Activated CD4-positive, alpha-beta T cell treated with anti-CD3 and anti-CD28 coated beads, Interleukin-2, amount 10 ng/mL, durations not matched to agents 7 days and 5 days (primary cell): ENCODE measurements around the gene RNGTT. TPM values are rescaled to one million over a fixed set of nuclear protein-coding genes. Genes with fewer than 3 reads are reported as not detected.

Experiments
- CTCF ChIA-PET: fragments of 350-600 bp; sonication (Branson Sonifier 250); formaldehyde crosslinking; loops from one replicate; lab custom pipeline; 2021; ENCODE audit warnings: antibody characterized with exemption; lab: Charles Lee
- POLR2A ChIA-PET: fragments of 350-600 bp; sonication (Branson Sonifier 250); formaldehyde crosslinking; loops from one replicate; lab custom pipeline; 2021; ENCODE audit warnings: antibody characterized with exemption; lab: Charles Lee
- DNase-seq: peaks from one replicate; pipeline ENCODE4 v3.0.0-alpha.2; 2020
- H3K27ac Mint-ChIP-seq: one replicate; pipeline ENCODE4 v1.8.0; 2021; ENCODE audit warnings: mild to moderate bottlenecking, moderate library complexity, mixed read lengths
- H3K27me3 Mint-ChIP-seq: one replicate; pipeline ENCODE4 v1.8.0; 2021; ENCODE audit warnings: mixed read lengths
- H3K36me3 Mint-ChIP-seq: one replicate; pipeline ENCODE4 v1.8.0; 2021; ENCODE audit warnings: low read depth, mixed read lengths
- H3K4me1 Mint-ChIP-seq: one replicate; pipeline ENCODE4 v1.8.0; 2021; ENCODE audit warnings: mixed read lengths
- H3K4me3 Mint-ChIP-seq: one replicate; pipeline ENCODE4 v1.8.0; 2021; ENCODE audit warnings: mild to moderate bottlenecking, moderate library complexity, mixed read lengths
- H3K9me3 Mint-ChIP-seq: one replicate; pipeline ENCODE4 v1.8.0; 2021; ENCODE audit warnings: mixed read lengths
- total RNA-seq, 2 experiments: library from RNA; stranded (reverse); gene quantifications; one replicate each; pipeline ENCODE4 v1.2.3, GENCODE V29; 2021

The RNGTT gene
- total RNA-seq, 2 experiments from 2014 or later, result 18.9 to 21.3 TPM

GRCh38 chr6:88708197-88708744, 255.1 kb downstream of the RNGTT start:
- Mint-ChIP-seq H3K27me3 (no peaks in the 10 kb centered on the region), H3K4me1 (peaks cover 3% of the 10 kb centered on the region), H3K4me3 (no peak overlapping the region), H3K36me3 (peaks cover 2% of the 10 kb centered on the region), H3K27ac (no peak overlapping the region), H3K9me3 (peaks cover under 1% of the 10 kb centered on the region)
- CTCF ChIA-PET, result interaction anchor here (0.6 kb wide), 1 partner anchor 18 kb away, joined by 3 read pairs; no protein-coding TSS in a partner anchor
- POLR2A ChIA-PET, result no interaction called here
- DNase-seq, result no peak

GRCh38 chr6:88705601-88706000, 257.8 kb downstream of the RNGTT start:
- Mint-ChIP-seq H3K9me3 (peaks cover 3% of the 10 kb centered on the region), H3K4me3 (no peak overlapping the region), H3K36me3 (peaks cover 6% of the 10 kb centered on the region), H3K4me1 (peaks cover 3% of the 10 kb centered on the region), H3K27me3 (no peaks in the 10 kb centered on the region), H3K27ac (no peak overlapping the region)
- ChIA-PET CTCF (interaction anchor here (0.5 kb wide), 1 partner anchor 130 kb away, joined by 3 read pairs; no protein-coding TSS in a partner anchor), POLR2A (no interaction called here)
- DNase-seq, result no peak

- Mint-ChIP-seq H3K27ac (no peak overlapping the region), H3K4me1 (peaks cover 3% of the 10 kb centered on the region), H3K36me3 (peaks cover 6% of the 10 kb centered on the region), H3K27me3 (no peaks in the 10 kb centered on the region), H3K9me3 (peaks cover 3% of the 10 kb centered on the region), H3K4me3 (no peak overlapping the region)
- DNase-seq, result no peak
- POLR2A ChIA-PET, result no interaction called here
- CTCF ChIA-PET, result no interaction called here
Observed at GRCh38 chr6:88704980-88705379, 258.4 kb downstream of the RNGTT start.

- H3K9me3 Mint-ChIP-seq, result peaks cover 3% of the 10 kb centered on the region
- no peaks in the 10 kb centered on the region for H3K27me3 Mint-ChIP-seq
- ChIA-PET POLR2A (no interaction called here), CTCF (no interaction called here)
- H3K4me3 Mint-ChIP-seq, result no peak overlapping the region
- H3K4me1 Mint-ChIP-seq, result peaks cover 6% of the 10 kb centered on the region
- DNase-seq, result no peak
- H3K27ac Mint-ChIP-seq, result no peak overlapping the region
- peaks cover 6% of the 10 kb centered on the region for H3K36me3 Mint-ChIP-seq
Observed at GRCh38 chr6:88702956-88703556, 260.4 kb downstream of the RNGTT start.

GRCh38 chr6:88698661-88699060, 264.8 kb downstream of the RNGTT start:
- Mint-ChIP-seq H3K27me3 (no peaks in the 10 kb centered on the region), H3K4me1 (peaks cover 2% of the 10 kb centered on the region), H3K36me3 (peaks cover 12% of the 10 kb centered on the region), H3K9me3 (peaks cover 9% of the 10 kb centered on the region), H3K4me3 (no peak overlapping the region), H3K27ac (no peak overlapping the region)
- ChIA-PET POLR2A (no interaction called here), CTCF (no interaction called here)
- no peak for DNase-seq

- no peak overlapping the region for H3K27ac Mint-ChIP-seq
- no peak overlapping the region for H3K4me3 Mint-ChIP-seq
- peaks cover 9% of the 10 kb centered on the region for H3K9me3 Mint-ChIP-seq
- POLR2A ChIA-PET, result no interaction called here
- CTCF ChIA-PET, result no interaction called here
- peaks cover 15% of the 10 kb centered on the region for H3K36me3 Mint-ChIP-seq
- H3K4me1 Mint-ChIP-seq, result peaks cover 2% of the 10 kb centered on the region
- H3K27me3 Mint-ChIP-seq, result no peaks in the 10 kb centered on the region
- no peak for DNase-seq
Observed at GRCh38 chr6:88695937-88696336, 267.5 kb downstream of the RNGTT start.

- CTCF ChIA-PET, result no interaction called here
- DNase-seq, result no peak
- Mint-ChIP-seq H3K36me3 (peaks cover 5% of the 10 kb centered on the region), H3K27me3 (no peaks in the 10 kb centered on the region), H3K4me3 (no peak overlapping the region), H3K4me1 (no peaks in the 10 kb centered on the region), H3K9me3 (peaks cover 3% of the 10 kb centered on the region), H3K27ac (no peak overlapping the region)
- POLR2A ChIA-PET, result no interaction called here
Observed at GRCh38 chr6:88683734-88684133, 279.7 kb downstream of the RNGTT start.

- H3K27me3 Mint-ChIP-seq, result no peaks in the 10 kb centered on the region
- DNase-seq, result no peak
- no peaks in the 10 kb centered on the region for H3K9me3 Mint-ChIP-seq
- H3K4me1 Mint-ChIP-seq, result no peaks in the 10 kb centered on the region
- ChIA-PET POLR2A (no interaction called here), CTCF (no interaction called here)
- H3K36me3 Mint-ChIP-seq, result peaks cover 11% of the 10 kb centered on the region
- H3K4me3 Mint-ChIP-seq, result no peak overlapping the region
- H3K27ac Mint-ChIP-seq, result no peak overlapping the region
Observed at GRCh38 chr6:88680654-88681053, 282.8 kb downstream of the RNGTT start.

- POLR2A ChIA-PET, result no interaction called here
- Mint-ChIP-seq H3K36me3 (peaks cover 11% of the 10 kb centered on the region), H3K4me1 (no peaks in the 10 kb centered on the region), H3K9me3 (no peaks in the 10 kb centered on the region), H3K27me3 (no peaks in the 10 kb centered on the region), H3K4me3 (no peak overlapping the region), H3K27ac (no peak overlapping the region)
- CTCF ChIA-PET, result no interaction called here
- no peak for DNase-seq
Observed at GRCh38 chr6:88679841-88680240, 283.6 kb downstream of the RNGTT start.

- no peak overlapping the region for H3K27ac Mint-ChIP-seq
- H3K4me3 Mint-ChIP-seq, result no peak overlapping the region
- no peaks in the 10 kb centered on the region for H3K4me1 Mint-ChIP-seq
- no peak for DNase-seq
- H3K9me3 Mint-ChIP-seq, result peaks cover 5% of the 10 kb centered on the region
- peaks cover 14% of the 10 kb centered on the region for H3K36me3 Mint-ChIP-seq
- no peaks in the 10 kb centered on the region for H3K27me3 Mint-ChIP-seq
- ChIA-PET POLR2A (no interaction called here), CTCF (no interaction called here)
Observed at GRCh38 chr6:88677356-88677755, 286.1 kb downstream of the RNGTT start.

GRCh38 chr6:88671624-88672023, 291.8 kb downstream of the RNGTT start:
- H3K4me1 Mint-ChIP-seq, result no peaks in the 10 kb centered on the region
- H3K36me3 Mint-ChIP-seq, result peaks cover 44% of the 10 kb centered on the region
- no peak overlapping the region for H3K27ac Mint-ChIP-seq
- CTCF ChIA-PET, result no interaction called here
- DNase-seq, result no peak
- peaks cover 38% of the 10 kb centered on the region for H3K9me3 Mint-ChIP-seq
- H3K27me3 Mint-ChIP-seq, result no peaks in the 10 kb centered on the region
- POLR2A ChIA-PET, result no interaction called here
- no peak overlapping the region for H3K4me3 Mint-ChIP-seq

GRCh38 chr6:88670369-88670768, 293.0 kb downstream of the RNGTT start:
- CTCF ChIA-PET, result no interaction called here
- H3K36me3 Mint-ChIP-seq, result peaks cover 40% of the 10 kb centered on the region

GRCh38 chr6:88669475-88669874, 293.9 kb downstream of the RNGTT start:
- CTCF ChIA-PET, result interaction anchor here (0.6 kb wide), 1 partner anchor 1485 kb away, joined by 3 read pairs; no protein-coding TSS in a partner anchor
- Mint-ChIP-seq H3K4me1 (no peaks in the 10 kb centered on the region), H3K4me3 (no peak overlapping the region), H3K36me3 (peaks cover 40% of the 10 kb centered on the region), H3K9me3 (peaks cover 39% of the 10 kb centered on the region), H3K27ac (no peak overlapping the region), H3K27me3 (no peaks in the 10 kb centered on the region)
- POLR2A ChIA-PET, result interaction anchor here (0.5 kb wide), 1 partner anchor 84 kb away, joined by 3 read pairs; no protein-coding TSS in a partner anchor
- DNase-seq, result no peak

More at GRCh38 chr6:88670369-88670768, 293.0 kb downstream of the RNGTT start:
- Mint-ChIP-seq H3K4me1 (no peaks in the 10 kb centered on the region), H3K4me3 (no peak overlapping the region), H3K27me3 (no peaks in the 10 kb centered on the region), H3K27ac (no peak overlapping the region), H3K9me3 (peaks cover 40% of the 10 kb centered on the region)
- DNase-seq, result no peak
- POLR2A ChIA-PET, result no interaction called here
